Measurements from ENCODE around the gene DNAJC5.

The DNAJC5 gene

GRCh38 chr20:63885264-63886053, 9.5 kb upstream of the DNAJC5 start:
- no peak for DNase-seq (ENCODE audit: low spot score)

- DNase-seq (ENCODE audit: low spot score) = no peak
These were observed 8.9 kb upstream of the DNAJC5 start for GRCh38 chr20:63886054-63886419.

- no peak for DNase-seq (ENCODE audit: low spot score)
These were observed 8.0 kb upstream of the DNAJC5 start for GRCh38 chr20:63886921-63887320.

DNA sequence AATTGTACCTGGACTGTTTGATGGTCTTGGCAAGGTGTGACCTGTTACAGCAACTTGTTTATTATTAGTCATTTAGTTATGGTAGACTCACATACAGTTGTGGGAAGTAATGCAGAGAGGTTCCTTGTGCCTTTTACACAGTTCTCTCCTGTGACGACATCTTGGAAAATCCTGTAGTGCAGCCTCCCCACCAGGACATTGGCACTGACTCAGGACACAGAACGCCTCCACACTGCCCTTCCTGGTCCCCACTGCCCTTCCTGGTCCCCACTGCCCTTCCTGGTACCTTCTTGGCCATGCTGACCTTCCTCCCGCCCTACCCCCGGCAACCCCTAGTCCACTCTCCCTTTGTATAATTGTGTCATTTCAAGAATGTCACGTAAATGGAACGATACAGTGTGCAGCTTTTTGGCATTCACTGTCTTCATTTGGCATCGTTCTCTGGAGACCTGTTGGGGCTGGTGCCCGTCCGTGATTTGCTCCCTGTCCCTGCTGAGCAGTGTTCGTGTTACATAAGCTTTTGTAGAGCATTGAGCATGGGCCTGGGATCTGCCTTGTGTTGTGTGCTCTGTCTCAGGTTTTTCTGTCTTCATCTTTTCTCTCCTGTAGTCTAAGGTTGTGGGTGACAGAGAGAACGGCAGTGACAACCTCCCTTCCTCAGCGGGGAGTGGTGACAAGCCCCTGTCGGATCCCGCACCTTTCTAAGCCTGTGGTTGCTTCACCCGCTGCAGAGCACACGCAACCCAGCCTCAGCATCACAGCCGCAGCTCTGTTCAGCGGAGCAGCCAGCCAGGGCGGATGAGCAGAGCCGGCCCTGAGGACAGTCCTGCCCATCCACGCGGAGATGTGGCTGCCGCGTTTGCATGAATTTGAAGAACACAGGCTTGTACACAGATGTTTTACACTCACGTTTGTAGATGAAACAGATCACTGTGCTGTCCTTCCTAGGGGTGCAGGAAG, 5.4 kb upstream of the DNAJC5 start:
- no peak for DNase-seq (ENCODE audit: low spot score)

DNA sequence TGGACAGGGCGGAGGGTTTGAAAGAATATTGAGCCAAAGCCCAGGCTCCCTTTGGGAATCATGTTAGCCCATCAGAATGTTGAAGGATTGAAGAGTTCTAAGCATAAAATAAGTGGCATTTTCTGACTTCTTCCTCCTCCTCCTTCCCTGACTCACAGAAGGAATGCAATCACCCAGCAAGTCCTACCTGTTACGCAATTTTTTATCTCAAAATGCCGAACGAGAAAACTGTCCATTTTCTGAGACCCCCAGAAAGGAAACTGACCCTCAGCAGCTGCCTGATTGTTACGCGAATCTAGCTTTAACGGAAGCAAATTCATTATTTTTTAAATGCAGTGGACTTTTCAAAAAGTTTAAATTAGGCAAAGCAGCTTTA, 4.7 kb upstream of the DNAJC5 start:
- no peak for DNase-seq (ENCODE audit: low spot score)

- DNase-seq (ENCODE audit: low spot score) = no peak
These were observed 4.3 kb upstream of the DNAJC5 start for GRCh38 chr20:63890616-63891015.

GRCh38 chr20:63891061-63892002, 3.6 kb upstream of the DNAJC5 start:
- DNase-seq (ENCODE audit: low spot score) = no peak

DNA sequence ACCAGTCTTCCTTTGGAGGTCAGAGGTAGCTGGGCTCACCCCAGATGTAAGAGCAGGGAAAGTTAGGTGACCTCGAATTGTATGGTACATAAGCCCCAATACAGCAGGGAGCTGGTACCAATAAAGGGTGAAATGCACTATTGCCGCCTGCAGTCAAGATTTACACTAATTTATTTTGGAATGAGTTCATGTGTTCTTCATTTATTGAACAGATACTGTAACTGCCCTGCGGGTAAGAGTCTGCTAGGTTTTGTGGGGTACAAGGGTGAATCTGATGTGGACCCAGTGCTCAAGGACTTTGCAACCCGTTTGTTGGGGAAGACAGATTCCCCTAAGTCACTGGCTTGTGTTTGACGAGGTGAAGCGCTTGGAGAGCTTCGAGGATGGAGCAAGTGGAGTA, 2.5 kb upstream of the DNAJC5 start:
- DNase-seq (ENCODE audit: low spot score) = no peak

DNA sequence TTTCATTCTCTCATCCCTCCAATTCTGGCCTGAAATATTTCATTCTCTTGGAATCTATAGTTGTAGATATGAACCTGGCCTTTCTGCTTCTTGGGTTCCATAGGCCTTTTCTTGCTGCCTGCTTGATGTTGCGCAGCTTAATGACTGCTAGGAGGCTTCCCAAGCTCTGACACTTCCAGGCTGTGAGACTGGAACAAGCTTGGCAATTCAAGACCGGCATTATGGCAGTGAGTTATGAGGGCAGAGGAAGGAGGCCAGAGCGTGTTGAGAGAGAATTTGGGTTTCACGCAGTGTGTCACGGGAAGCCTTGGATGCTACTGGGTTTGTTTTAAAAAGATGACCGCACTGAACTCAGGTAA, 948 bp upstream of the DNAJC5 start:
- no peak for DNase-seq (ENCODE audit: low spot score)

DNA sequence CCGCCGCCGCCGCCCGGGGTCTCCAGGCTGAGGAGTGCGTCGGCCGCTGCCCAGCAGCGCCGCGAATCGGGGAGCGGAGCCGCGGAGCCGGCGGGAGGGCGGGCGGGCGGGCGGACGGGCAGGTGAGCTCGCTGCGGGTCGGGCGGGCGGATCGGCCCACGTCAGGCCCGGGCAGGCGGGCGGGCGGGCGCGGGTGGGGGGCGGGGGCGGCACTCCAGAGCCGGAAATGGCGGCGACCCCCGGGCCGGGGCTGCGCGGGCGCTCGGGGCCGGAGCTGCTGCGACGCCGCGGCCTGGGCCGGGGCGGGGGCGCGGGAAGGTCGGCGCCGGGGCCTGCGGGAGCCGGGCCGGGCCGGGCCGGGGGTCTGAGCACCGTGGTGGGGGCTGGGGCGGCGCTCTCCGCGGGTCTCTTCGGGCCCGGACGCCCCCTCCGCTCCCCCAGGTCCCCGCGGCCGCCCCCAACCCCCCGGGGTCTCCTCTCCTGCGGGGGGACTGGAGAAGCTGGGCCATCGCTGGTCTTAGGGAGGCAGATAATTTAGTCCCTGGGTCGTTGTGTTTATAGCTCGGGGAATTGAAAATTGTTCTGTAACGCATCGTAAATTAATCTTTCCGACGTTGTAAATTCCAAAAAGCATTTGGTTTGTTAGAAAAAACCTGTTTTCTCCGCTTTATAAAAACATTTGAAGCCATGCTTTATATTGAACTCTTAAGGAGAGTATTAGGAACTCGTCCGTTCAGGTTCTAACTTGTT, 451 bp downstream of the DNAJC5 start:
- no peak for DNase-seq (ENCODE audit: low spot score)

DNA sequence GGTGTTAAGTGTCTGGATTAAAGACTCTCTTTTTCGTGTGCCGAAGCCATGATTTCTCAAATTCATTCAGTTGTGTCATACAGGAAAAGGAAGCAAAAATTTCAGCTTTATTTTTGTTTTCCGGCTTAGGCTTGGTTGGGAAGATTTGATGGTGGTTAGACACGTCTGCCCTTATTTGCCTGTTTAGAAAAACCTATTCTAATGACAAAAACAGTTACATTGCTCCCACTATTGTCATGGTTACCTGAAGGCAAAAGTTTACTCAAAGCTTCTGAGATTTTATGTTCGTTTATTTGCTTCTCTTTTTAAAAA, 982 bp downstream of the DNAJC5 start:
- DNase-seq (ENCODE audit: low spot score) = no peak

- DNase-seq (ENCODE audit: low spot score) = no peak
These were observed 1.6 kb downstream of the DNAJC5 start for GRCh38 chr20:63896264-63897105.

DNA sequence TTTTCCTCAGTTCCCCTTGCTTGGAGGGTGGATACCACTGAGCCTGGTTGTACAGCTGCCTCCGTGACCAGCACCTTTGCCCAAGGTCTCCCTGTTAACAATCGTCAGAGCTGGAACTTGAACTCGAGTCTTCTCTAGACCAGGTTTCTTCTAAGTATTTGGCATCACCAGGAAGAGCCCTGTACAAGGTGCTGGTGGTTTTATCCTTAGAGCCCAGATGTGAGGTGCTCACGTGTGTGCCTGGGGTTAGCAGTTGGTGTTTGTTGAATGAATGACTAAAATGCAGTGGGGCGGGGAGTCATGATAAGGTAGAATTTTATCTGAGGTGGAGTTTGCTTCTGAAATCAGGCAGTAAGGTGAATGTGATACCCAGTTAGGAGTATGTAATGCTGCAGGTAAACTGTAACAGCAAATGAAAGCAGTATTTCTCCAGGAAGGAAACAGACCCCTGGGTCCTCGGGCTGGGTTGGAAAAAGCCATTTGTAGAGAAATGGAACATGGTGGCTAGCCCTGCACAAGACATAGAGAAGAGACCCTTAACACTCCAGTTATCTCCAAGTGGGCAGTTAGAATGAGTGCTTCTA, 3.1 kb downstream of the DNAJC5 start:
- DNase-seq (ENCODE audit: low spot score) = no peak

- no peak for DNase-seq (ENCODE audit: low spot score)
These were observed 4.1 kb downstream of the DNAJC5 start for GRCh38 chr20:63898882-63899558.

DNA sequence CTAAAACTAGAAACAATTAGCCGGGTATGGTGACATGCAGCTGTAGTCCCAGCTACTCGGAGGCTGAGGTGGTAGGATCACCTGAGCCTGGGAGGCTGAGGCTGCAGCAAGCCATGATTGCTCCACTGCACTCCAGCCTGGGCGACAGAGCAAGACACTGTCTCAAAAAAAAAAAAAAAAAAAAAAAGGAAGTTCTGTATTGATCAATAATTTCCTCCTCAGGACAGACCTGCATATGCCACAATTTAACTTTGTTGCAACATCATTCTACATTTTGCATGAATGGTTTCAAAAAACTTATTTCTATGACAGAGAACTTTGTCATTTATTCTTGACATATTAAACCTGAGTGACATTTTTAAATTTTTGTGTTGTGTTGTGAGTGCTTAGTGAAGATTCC, 5.5 kb downstream of the DNAJC5 start:
- no peak for DNase-seq (ENCODE audit: low spot score)

DNA sequence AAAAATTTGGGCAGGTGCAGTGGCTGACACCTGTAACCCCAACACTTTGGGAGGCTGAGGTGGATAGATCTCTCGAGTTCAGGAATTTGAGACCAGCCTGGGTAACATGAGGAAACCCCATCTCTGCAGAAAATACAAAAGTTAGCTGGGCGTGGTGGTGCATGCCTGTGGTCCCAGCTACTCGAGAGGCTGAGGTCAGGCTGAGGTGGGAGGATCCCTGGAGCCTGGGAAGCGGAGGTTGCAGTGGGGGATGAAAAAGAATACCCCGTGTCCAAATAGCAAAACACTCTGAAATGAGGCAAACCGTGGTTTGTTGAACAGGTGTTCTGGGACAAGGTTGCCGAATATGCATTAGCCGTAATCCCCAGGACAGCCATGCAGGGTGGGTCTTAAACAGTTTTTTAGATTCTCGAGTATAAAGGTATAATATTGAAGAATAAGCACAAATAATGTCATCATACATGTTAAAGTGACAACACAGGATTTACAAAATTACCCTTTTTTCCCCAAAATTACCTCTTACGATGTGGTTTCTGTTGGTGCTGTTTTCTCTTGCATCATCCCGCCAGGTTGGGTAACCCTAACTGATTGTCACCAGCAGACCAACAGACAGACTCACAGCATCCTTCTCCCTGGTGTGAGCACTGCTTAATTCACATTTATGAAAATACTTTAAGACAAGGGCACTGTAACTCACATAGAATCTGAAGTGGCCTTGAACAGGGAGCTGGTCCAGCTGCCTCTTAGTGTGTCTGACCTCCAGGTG, 9.1 kb downstream of the DNAJC5 start:
- no peak for DNase-seq (ENCODE audit: low spot score)

GRCh38 chr20:63908008-63908682, 13.2 kb downstream of the DNAJC5 start:
- DNase-seq (ENCODE audit: low spot score) = no peak

GRCh38 chr20:63911176-63911575, 16.2 kb downstream of the DNAJC5 start:
- DNase-seq (ENCODE audit: low spot score) = no peak
